VCaP (cell line): Measurements from ENCODE around the gene PRRT2.
A peak's percentile ranks its signal among the peaks of the same experiment; 100 is the strongest.
"Not testable (repeated sequence)": the region's sequence is repeated elsewhere in the genome, so short reads cannot be mapped to it uniquely, and the experiment has no call there.

Experiments used
- H3K27ac ChIP-seq: fragments of 450-650 bp; 2 replicates; pipeline ENCODE4 v1.5.1; 2017
- TF ChIP-seq, protein P1 (sequence below): fragments of 450-650 bp; conservative IDR thresholded peaks from 2 replicates; pipeline ENCODE4 v1.5.1; 2017; ENCODE audit warnings: mild to moderate bottlenecking, moderate library complexity

PRRT2 gene

DNA sequence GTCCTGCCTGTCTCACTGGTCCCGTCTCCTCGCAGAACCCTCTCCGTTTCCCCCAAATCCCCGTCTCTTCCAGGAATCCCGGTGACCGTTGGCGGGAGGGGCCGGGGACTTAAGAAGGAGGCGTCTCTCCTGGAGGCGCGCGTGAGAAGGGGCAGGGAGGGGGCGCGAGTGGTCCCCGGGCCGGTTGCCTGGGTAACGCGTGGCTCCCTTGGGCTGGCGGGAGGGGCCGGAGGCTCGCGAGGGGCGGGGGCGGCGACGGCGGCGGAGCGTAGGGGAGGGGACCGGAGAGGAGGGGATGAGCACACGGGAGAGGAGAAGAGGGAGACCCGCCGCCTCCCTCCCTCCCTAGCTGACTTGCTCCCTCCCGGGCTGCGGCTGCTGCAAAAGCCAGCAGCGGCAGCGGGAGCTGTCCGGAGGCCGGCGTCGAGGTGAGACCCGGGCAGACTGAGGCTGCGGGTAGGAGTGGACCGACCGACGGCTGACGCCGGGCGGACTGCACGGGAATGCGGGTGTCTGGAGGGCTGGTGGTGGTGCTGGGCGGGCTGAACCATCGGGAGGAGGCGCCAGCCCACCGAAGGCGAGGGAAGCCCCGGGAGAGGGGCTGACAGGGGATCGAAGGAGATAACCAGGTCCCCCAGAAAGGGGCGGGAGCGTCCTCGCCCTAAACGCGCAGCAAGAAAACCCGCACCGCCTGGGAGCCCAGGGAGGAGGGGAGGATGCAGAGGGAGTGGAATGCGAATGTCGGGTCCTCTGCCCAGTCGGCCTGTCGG is at the start of gene PRRT2:
Gene PRRT2, plus strand, starts transcription at position 298 of the 770 bp plus-strand sequence. CDS start 862 bp downstream, outside the sequence.
- peak within 1 kb of the TSS; percentile 92 for H3K27ac ChIP-seq
- TF ChIP-seq, protein P1, sequence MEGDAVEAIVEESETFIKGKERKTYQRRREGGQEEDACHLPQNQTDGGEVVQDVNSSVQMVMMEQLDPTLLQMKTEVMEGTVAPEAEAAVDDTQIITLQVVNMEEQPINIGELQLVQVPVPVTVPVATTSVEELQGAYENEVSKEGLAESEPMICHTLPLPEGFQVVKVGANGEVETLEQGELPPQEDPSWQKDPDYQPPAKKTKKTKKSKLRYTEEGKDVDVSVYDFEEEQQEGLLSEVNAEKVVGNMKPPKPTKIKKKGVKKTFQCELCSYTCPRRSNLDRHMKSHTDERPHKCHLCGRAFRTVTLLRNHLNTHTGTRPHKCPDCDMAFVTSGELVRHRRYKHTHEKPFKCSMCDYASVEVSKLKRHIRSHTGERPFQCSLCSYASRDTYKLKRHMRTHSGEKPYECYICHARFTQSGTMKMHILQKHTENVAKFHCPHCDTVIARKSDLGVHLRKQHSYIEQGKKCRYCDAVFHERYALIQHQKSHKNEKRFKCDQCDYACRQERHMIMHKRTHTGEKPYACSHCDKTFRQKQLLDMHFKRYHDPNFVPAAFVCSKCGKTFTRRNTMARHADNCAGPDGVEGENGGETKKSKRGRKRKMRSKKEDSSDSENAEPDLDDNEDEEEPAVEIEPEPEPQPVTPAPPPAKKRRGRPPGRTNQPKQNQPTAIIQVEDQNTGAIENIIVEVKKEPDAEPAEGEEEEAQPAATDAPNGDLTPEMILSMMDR = no peak

DNA sequence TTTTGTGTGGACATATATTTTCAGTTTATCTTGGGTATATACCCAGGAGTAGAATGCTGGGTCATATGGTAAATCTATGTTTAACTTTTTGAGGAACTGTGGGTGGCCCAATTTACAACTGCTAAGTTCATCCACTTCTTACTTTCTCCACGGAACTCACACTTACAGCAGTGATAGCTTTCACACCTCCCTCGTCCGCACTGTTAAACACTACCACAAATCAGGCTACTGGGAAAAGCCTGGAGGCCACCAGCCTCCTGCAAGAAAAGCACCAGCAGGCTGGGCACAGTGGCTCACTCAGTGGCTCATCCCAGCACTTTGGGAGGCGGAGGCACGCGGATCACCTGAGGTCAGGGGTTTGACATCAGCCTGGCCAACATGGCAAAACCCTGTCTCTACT is 48.7 kb upstream of the PRRT2 start:
- TF ChIP-seq, protein P1 = no peak
- peak overlapping the region; percentile 93; the same call in 1 of the 2 replicates for H3K27ac ChIP-seq

DNA sequence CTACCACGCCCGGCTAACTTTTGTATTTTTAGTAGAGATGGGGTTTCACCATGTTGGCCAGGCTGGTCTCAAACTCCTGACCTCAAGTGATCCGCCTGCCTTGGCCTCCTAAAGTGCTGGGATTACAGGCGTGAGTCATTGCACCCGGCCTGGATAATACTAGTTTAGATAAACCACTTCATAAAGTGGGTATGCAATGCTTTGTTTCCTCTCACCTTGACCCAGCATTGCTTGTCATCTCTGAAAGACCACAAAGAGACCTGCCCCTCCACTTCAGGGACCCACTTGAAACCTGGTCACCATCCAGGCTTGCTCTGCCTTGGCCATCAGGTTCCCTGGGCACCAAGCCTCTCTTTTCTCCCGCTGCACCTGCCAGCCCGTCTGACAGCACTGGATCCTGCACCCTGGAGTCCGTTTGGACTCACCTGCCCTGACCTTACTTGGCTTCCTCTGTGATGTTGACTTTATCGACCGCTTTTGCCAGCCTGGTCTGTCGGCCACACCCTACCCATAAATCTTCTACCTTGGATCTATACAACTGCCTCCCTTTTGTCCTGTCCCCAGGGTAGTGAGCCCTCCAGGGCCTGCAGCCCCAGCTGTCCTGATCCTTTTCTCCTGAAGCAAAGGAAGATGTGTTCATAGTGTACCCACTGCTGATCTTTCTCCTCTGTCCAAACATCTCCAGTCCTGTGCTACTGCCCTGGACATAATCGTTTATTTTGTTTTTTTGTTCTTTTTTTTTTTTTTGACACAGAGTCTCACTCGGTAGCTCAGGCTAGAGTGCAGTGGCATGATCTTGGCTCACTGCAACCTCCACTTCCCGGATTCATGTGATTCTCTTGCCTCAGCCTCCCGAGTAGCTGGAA is 46.6 kb upstream of the PRRT2 start:
- TF ChIP-seq, protein P1 = no peak
- H3K27ac ChIP-seq = peak overlapping the region; percentile 93

GRCh38 chr16:29766571-29766970 is 45.4 kb upstream of the PRRT2 start:
- TF ChIP-seq, protein P1 = no peak
- peak overlapping the region; percentile 93 for H3K27ac ChIP-seq

DNA sequence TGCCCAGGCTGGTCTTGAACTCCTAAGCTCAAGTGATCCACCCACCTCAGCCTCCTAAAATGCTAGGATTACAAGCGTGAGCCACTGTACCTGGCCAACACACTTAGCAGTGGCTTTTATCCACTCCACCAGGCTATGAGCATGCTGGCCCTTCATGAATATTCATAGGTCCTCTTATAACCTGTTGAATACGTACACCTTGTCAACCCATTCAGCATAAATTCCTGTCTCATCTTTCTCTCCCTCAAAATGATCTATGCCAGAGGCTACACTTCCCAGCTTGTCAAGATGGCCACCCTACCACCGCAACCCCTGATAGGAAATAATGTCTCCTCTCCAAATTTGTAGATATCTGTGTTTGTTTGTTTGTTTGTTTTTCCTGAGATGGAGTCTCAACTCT is 44.9 kb upstream of the PRRT2 start:
- peak overlapping the region; percentile 93 for H3K27ac ChIP-seq
- TF ChIP-seq, protein P1 = no peak

- no peak overlapping the region for H3K27ac ChIP-seq
- TF ChIP-seq, protein P1 = no peak
Measured at GRCh38 chr16:29769507-29769906, 42.5 kb upstream of the PRRT2 start.

DNA sequence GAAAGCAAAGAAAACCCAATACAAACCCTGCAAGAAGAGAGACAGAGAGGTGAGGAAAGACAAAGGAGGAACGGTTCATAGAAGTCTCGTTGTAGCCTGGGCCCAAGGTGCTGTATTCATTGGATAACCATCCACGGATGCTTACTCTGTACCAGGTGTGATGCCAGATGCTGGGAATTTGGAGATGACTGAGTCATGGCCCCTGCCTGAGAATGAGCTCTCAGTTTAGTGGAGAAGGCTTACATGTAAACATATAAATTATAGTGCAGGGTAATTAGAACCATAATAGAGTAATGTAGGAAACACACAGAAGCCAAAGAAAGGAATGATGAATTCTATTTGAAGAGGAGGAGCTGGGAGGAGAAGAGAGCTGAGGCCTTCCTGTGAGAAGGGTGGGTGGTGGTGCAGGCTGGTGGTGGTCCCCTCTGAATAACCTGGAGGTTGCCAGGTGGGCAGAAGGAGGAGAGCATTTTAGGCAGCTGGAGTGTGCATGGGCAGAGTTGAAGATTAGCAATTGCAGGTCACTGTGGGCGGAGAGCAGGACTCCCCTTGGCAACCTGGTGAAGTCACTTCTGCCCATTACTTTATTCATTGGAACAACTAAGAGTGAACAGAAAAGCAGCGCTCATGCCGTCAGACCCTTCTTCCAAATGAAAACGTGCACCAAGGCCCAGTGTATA is 41.6 kb upstream of the PRRT2 start:
- TF ChIP-seq, protein P1 = no peak
- H3K27ac ChIP-seq = no peak overlapping the region

- H3K27ac ChIP-seq = not testable (repeated sequence)
Measured at GRCh38 chr16:29772330-29772729, 39.7 kb upstream of the PRRT2 start.
